Activated naive CD8-positive, alpha-beta T cell treated with anti-CD3 and anti-CD28 coated beads, Interleukin-2, amount 10 ng/mL, durations not matched to agents 7 days and 5 days (primary cell): Measurements from ENCODE around the gene ISM1. TPM values are rescaled to one million over a fixed set of nuclear protein-coding genes. Genes with fewer than 3 reads are reported as not detected.
A peak's percentile ranks its signal among the peaks of the same experiment; 100 is the strongest.

ENCODE experiments used
- ATAC-seq: fragments of 150-1000 bp; cut with Tn5 transposase; one replicate; pipeline ENCODE4 v1.10.0; 2021; ENCODE audit warnings: low read depth, moderate library complexity
- POLR2A ChIA-PET: fragments of 350-600 bp; sonication (Branson Sonifier 250); formaldehyde crosslinking; loops from one replicate; lab custom pipeline; 2021; ENCODE audit warnings: antibody characterized with exemption; lab: Charles Lee
- DNase-seq: peaks from one replicate; pipeline ENCODE4 v3.0.0; 2021
- H3K27ac Mint-ChIP-seq: one replicate; pipeline ENCODE4 v1.8.0; 2022; ENCODE audit warnings: mild to moderate bottlenecking, mixed read lengths
- H3K27me3 Mint-ChIP-seq: one replicate; pipeline ENCODE4 v1.8.0; 2022; ENCODE audit warnings: mild to moderate bottlenecking, moderate library complexity, mixed read lengths
- H3K36me3 Mint-ChIP-seq: one replicate; pipeline ENCODE4 v1.8.0; 2021; ENCODE audit warnings: mild to moderate bottlenecking, mixed read lengths
- H3K4me1 Mint-ChIP-seq: one replicate; pipeline ENCODE4 v1.8.0; 2021; ENCODE audit warnings: mixed read lengths
- H3K4me3 Mint-ChIP-seq: one replicate; pipeline ENCODE4 v1.8.0; 2022; ENCODE audit warnings: mild to moderate bottlenecking, moderate library complexity, mixed read lengths
- H3K9me3 Mint-ChIP-seq: one replicate; pipeline ENCODE4 v1.8.0; 2021; ENCODE audit warnings: mixed read lengths
- total RNA-seq, 2 experiments: library from RNA; stranded (reverse); gene quantifications; one replicate each; pipeline ENCODE4 v1.2.3, GENCODE V29; 2021

ISM1 gene
- total RNA-seq, 2 experiments from 2014 or later = 2.3 to 3.0 TPM

DNA sequence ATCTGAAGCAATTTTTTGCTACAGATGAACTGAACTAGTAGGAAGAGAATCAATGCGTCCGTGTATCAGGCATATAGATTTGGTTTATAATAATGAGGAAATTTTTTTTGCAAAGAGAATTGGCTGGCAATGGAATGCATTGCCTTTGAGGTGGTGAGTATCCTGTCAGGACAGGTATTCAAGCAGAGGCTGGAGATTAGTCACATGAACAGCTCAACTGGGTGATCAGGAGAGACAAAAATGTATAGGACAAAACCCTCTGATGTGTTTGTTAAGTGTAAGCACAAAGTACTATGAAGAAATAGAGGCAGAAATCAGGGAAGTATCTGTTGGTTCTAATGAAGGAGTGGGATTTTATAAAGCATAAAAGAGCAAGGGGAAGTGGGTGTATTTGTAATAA is 80.5 kb downstream of the ISM1 start:
- Mint-ChIP-seq H3K4me1 (peaks cover 2% of the 10 kb centered on the region), H3K27ac (no peak overlapping the region), H3K36me3 (no peaks in the 10 kb centered on the region), H3K9me3 (no peaks in the 10 kb centered on the region), H3K27me3 (no peaks in the 10 kb centered on the region), H3K4me3 (no peak overlapping the region)
- no peak for ATAC-seq
- POLR2A ChIA-PET = no interaction called here
- no peak for DNase-seq

DNA sequence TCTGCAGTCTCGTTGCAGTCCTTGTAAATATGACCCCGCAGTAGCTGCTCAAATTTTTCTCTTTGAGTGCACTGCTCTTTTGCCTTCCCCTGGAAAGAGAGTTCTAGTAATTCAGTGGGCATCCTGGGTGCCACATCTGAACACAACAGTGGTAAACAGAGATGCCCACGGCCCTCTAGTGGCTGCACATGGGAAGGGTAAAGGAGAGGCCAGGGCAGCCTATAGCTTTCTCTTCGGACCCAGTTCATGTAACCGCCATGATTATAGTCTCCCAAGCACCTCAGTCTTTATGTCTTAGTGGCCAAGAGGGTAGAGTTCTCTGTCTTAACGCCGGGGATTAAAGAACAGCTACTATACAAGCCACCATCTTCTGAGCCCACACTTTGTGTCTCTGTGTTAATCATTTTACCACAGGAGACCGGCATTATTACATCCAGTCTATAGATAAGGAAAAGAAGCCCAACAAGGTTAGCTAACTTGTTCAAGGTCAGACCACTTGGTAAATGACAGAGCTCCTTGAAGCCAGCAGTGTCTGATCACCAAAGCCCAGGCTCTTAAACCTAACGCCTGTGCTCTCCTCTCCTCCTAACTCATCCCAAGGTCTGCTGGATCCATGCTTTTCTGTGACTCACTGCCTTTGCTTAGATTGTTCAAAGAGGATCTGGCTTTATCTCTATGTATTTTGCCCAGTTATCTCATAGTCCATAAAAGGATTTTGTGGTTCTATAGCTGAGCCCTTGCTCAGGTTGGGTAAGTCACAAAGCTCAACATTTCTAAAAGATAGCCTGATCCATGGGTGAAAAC is 81.8 kb downstream of the ISM1 start:
- Mint-ChIP-seq H3K4me3 (no peak overlapping the region), H3K4me1 (peaks cover 2% of the 10 kb centered on the region), H3K36me3 (no peaks in the 10 kb centered on the region), H3K27ac (no peak overlapping the region), H3K27me3 (peaks cover 3% of the 10 kb centered on the region), H3K9me3 (no peaks in the 10 kb centered on the region)
- DNase-seq = peak; percentile 52
- ATAC-seq = peak; percentile 94
- POLR2A ChIA-PET = no interaction called here

DNA sequence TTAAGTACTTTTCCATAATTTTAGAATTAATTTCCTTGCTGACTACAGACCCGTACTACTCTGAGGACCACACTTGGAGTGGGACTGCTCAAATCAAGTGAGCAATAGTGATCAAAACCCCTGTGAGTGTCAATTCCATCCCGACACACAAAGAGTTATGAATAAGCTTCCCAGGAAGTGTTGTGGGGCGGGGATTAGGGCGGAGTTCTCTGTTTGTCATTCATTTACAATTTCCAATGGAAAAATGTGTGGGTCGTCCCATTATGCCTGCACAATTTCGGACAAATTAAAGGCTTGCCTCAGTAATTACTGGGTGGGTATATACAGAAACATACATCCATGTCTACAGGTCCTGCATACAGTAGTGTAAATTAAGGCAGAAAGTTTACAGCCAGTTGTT is 84.2 kb downstream of the ISM1 start:
- ATAC-seq (no peak), DNase-seq (no peak)
- Mint-ChIP-seq H3K27ac (no peak overlapping the region), H3K27me3 (peaks cover 3% of the 10 kb centered on the region), H3K4me1 (peaks cover 2% of the 10 kb centered on the region), H3K9me3 (no peaks in the 10 kb centered on the region), H3K4me3 (no peak overlapping the region), H3K36me3 (no peaks in the 10 kb centered on the region)
- POLR2A ChIA-PET = no interaction called here

DNA sequence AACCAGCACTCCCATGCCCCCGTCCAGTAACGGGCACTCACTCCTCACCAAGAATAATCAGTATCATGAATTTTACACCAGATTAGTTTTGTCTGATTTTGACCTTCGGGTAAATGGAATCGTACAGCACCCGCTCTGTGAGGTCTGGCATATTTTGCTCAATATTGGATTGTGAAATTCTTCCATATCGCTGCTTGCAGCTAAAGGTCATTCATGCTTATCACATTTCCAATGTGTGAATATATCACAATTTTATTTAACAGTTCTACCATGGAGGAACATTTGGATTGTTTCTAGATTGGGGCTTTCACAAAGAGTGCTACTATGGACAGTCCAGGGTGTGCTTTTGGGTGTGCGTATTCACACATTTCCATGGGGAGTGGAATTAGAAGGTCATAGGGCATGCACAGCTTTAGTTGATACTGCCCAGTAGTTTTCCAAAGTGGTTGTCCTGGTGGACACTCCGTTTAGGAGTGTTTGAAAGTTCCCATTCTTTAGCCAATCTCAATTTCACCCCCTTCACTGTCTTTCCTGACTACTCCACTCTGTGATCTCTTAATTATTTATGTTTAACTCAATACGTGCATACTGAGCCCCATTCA is 86.6 kb downstream of the ISM1 start:
- POLR2A ChIA-PET = no interaction called here
- Mint-ChIP-seq H3K4me1 (peaks cover 2% of the 10 kb centered on the region), H3K9me3 (no peaks in the 10 kb centered on the region), H3K4me3 (no peak overlapping the region), H3K36me3 (no peaks in the 10 kb centered on the region), H3K27ac (no peak overlapping the region), H3K27me3 (peaks cover 3% of the 10 kb centered on the region)
- DNase-seq (no peak), ATAC-seq (no peak)

DNA sequence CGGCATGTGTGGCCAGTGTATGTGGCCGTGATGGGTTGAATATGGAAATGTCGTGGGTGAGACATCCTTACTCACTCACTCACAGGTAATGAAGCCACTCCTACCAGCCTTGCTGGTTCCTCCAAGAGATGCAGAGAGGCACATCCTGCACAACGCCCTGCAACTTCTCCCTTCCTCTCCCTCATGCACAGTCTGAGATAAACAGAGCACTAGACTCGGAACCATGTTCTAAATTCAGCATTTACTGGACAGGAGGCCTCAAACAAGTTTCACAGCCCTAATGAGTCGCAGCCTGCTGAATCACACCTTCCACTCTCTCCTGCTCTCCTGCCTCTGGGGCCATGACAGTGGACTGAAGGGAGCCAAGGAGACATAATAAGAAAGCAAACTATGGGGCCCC is 91.2 kb downstream of the ISM1 start:
- POLR2A ChIA-PET = no interaction called here
- peaks cover 11% of the 10 kb centered on the region for H3K27me3 Mint-ChIP-seq

DNA sequence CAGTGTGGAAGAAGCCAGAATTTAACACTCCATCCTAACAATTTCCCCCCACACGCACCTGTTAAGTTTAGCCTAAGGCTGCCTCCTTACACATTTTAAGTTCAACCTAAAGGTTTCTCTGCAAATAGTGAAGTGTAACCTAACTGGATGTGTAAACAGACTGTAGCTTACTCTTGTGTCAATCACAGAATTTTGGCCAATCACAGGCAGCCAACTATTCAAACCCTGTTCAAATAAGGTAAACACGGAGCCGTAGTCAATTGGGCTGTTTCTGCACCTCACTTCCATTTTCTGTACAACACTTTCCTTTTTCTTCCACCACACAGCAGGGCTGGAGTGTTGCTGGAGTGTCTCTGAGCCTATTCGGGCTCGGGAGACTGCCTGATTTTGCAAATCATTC is 92.1 kb downstream of the ISM1 start:
- H3K9me3 Mint-ChIP-seq = peaks cover 7% of the 10 kb centered on the region
- no peak overlapping the region for H3K4me3 Mint-ChIP-seq
- ATAC-seq (no peak), DNase-seq (no peak)
- POLR2A ChIA-PET = no interaction called here
- no peak overlapping the region for H3K27ac Mint-ChIP-seq
- H3K27me3 Mint-ChIP-seq = peaks cover 12% of the 10 kb centered on the region
- H3K36me3 Mint-ChIP-seq = no peaks in the 10 kb centered on the region
- no peaks in the 10 kb centered on the region for H3K4me1 Mint-ChIP-seq

More for the DNA sequence above, 91.2 kb downstream of the ISM1 start:
- H3K4me1 Mint-ChIP-seq = no peaks in the 10 kb centered on the region
- no peaks in the 10 kb centered on the region for H3K36me3 Mint-ChIP-seq
- no peak overlapping the region for H3K27ac Mint-ChIP-seq
- DNase-seq = no peak
- ATAC-seq = no peak
- peaks cover 5% of the 10 kb centered on the region for H3K9me3 Mint-ChIP-seq
- H3K4me3 Mint-ChIP-seq = no peak overlapping the region

DNA sequence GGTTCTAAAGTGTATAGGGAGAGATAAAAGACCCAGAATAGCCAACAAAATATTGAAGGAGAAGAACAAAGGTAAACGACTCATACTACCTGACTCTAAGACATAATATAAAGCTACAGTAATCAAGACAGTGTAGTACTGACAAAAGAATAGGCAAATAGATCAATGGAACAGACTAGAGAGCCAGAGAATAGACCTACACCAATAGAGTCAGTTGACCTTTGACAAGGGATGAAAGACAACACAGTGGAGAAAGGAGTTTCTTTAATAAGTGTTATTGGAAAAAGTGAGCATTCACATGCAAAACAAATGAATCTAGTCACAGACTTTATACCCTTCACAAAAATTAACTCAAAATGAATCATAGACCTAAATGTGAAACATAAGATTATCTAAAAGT is 96.4 kb downstream of the ISM1 start:
- H3K4me1 Mint-ChIP-seq = peaks cover 2% of the 10 kb centered on the region
- POLR2A ChIA-PET = no interaction called here
- peaks cover 7% of the 10 kb centered on the region for H3K9me3 Mint-ChIP-seq
- no peak overlapping the region for H3K4me3 Mint-ChIP-seq
- H3K27ac Mint-ChIP-seq = no peak overlapping the region
- ATAC-seq (no peak), DNase-seq (no peak)
- peaks cover 12% of the 10 kb centered on the region for H3K27me3 Mint-ChIP-seq
- H3K36me3 Mint-ChIP-seq = no peaks in the 10 kb centered on the region

DNA sequence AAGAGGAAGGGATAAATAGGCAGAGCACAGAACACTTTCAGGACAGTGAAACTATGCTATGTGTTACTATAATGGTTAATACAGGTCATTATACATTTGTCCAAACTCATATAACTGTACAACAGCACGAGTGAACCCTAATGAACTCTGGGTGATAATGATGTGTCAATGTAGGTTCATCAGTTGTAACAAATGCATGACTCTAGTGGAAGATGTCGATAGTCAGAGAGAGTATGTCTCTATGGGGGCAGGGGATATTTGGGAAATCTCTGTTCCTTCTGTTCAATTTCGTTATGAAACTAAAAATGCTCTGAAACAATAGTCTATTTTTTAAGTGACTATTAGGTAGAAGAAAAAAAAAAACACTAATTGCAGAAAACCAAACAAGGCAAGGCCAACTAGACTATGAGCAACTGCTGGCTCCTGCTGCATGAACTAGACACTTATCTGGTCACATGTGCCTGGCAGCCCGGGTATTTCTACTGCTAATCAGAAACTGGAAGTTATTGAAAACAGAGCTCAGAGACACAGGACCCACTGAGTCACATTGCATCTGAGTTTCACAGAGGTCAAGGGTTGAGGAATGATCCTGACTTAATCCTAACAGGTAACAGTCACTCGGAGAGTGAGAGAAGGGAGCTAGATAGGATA is 97.9 kb downstream of the ISM1 start:
- H3K4me1 Mint-ChIP-seq = peaks cover 4% of the 10 kb centered on the region
- H3K9me3 Mint-ChIP-seq = peaks cover 6% of the 10 kb centered on the region
- POLR2A ChIA-PET = no interaction called here
- H3K27me3 Mint-ChIP-seq = peaks cover 11% of the 10 kb centered on the region
- no peak overlapping the region for H3K4me3 Mint-ChIP-seq
- no peaks in the 10 kb centered on the region for H3K36me3 Mint-ChIP-seq
- no peak for DNase-seq
- H3K27ac Mint-ChIP-seq = no peak overlapping the region
- ATAC-seq = no peak

DNA sequence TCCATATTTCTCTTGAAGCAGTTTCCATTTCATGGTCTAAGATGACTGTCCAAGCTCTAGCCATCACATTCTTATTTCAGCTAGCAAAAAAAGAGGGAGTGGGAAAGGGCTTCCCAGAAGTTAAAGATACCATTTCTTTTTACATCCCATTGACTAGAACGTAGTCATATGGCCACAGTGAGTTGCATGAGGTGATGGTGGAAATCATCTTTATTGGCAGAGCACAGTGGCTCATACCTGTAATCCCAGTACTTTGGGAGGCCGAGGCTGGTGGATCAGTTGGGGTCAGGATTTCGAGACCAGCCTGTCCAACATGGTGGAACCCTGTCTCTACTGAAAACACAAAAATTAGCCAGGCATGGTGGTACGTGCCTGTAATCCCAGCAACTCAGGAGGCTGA is 99.6 kb downstream of the ISM1 start:
- POLR2A ChIA-PET = no interaction called here
- Mint-ChIP-seq H3K9me3 (peaks cover 6% of the 10 kb centered on the region), H3K4me1 (peaks cover 4% of the 10 kb centered on the region), H3K4me3 (no peak overlapping the region), H3K36me3 (no peaks in the 10 kb centered on the region), H3K27me3 (peaks cover 7% of the 10 kb centered on the region), H3K27ac (no peak overlapping the region)
- DNase-seq (no peak), ATAC-seq (no peak)

DNA sequence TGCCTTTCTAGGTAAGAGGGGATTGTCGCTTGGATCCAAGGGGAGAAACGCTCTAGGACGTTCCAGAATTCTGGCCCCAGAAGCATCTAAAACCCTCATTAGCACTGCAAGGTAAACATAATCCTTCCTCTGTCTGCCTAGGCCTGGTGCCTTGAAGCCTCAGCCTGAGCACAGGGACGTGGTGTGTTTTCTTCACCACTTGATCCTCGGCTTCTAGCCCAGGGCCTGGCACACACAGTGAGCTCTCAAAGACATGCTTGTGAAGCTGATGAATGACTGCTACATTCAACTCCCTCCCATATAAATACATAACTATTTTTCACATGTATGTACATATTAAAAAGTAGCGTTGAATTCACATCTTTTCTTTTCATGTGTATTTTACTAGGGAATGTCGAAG is 100.3 kb downstream of the ISM1 start:
- H3K9me3 Mint-ChIP-seq = peaks cover 6% of the 10 kb centered on the region
- H3K4me3 Mint-ChIP-seq = no peak overlapping the region
- no peaks in the 10 kb centered on the region for H3K36me3 Mint-ChIP-seq
- DNase-seq (no peak), ATAC-seq (no peak)
- H3K27ac Mint-ChIP-seq = no peak overlapping the region
- POLR2A ChIA-PET = no interaction called here
- H3K27me3 Mint-ChIP-seq = peaks cover 7% of the 10 kb centered on the region
- peaks cover 4% of the 10 kb centered on the region for H3K4me1 Mint-ChIP-seq

DNA sequence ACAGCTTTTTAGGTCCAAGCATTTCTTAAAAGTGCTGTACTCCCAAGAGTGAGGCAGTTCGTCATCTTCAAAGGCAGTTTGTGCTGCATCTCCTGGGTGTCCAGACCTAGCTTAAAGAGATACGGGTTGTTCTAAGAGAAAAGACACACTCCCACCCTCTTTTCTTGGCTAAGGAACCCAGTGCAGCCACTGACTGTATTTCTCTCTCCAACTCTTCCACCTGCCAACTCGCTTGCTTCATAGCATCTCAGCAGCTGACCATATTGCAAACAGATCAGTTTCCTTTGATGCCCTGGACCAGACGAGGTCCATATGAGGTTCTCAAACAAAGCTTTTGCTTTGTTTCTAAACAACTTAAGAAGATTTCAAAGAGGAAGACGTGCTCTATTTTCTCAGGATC is 101.1 kb downstream of the ISM1 start:
- Mint-ChIP-seq H3K27me3 (peaks cover 7% of the 10 kb centered on the region), H3K9me3 (peaks cover 7% of the 10 kb centered on the region), H3K4me3 (no peak overlapping the region), H3K36me3 (no peaks in the 10 kb centered on the region), H3K4me1 (peaks cover 4% of the 10 kb centered on the region), H3K27ac (no peak overlapping the region)
- POLR2A ChIA-PET = no interaction called here
- no peak for DNase-seq
- ATAC-seq = no peak

DNA sequence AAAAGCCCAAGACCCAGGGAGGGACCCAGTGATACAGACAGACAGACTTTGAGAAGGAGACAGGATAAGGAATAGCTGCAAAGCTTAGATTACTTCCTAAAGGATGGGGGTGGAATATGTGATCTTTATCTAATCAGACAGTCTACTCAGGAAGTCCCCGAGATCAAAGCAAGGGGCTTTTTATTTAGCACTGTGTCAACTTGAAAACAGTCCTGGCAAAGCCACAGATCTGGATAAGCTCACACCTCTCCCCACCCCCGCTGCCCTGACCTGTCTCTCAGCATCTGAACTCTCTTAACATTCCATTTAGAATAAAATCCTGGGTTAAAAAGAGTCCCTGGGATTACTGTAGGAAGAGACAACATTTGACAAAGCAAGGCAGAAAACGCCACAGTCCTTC is 101.5 kb downstream of the ISM1 start:
- Mint-ChIP-seq H3K36me3 (no peaks in the 10 kb centered on the region), H3K4me1 (peaks cover 4% of the 10 kb centered on the region), H3K27me3 (peaks cover 5% of the 10 kb centered on the region), H3K9me3 (peaks cover 5% of the 10 kb centered on the region), H3K4me3 (no peak overlapping the region), H3K27ac (no peak overlapping the region)
- no peak for ATAC-seq
- POLR2A ChIA-PET = no interaction called here
- DNase-seq = no peak

DNA sequence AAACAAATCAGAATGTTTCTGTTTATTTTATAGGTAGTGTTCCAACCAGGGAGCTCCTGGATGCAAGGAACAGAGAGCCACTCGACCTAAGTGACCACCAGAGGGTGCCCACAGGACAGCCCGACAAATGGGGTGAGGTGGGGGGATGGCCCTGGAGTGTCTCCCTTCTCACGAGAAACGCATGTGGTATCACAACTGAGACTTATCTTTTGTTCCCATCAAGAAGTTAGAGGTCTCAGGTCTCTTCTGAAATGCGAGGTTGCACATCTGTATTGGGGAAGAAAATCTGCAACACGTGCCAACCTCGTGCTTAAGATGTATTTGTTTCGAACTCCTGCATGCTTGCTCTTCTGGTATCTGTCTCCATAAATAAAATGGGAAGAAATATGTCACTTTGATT is 104.0 kb downstream of the ISM1 start:
- H3K27ac Mint-ChIP-seq = no peak overlapping the region
- H3K4me1 Mint-ChIP-seq = peaks cover 4% of the 10 kb centered on the region
- POLR2A ChIA-PET = no interaction called here
- peaks cover 5% of the 10 kb centered on the region for H3K27me3 Mint-ChIP-seq
- H3K9me3 Mint-ChIP-seq = peaks cover 5% of the 10 kb centered on the region
- no peaks in the 10 kb centered on the region for H3K36me3 Mint-ChIP-seq
- ATAC-seq (no peak), DNase-seq (no peak)
- H3K4me3 Mint-ChIP-seq = no peak overlapping the region

DNA sequence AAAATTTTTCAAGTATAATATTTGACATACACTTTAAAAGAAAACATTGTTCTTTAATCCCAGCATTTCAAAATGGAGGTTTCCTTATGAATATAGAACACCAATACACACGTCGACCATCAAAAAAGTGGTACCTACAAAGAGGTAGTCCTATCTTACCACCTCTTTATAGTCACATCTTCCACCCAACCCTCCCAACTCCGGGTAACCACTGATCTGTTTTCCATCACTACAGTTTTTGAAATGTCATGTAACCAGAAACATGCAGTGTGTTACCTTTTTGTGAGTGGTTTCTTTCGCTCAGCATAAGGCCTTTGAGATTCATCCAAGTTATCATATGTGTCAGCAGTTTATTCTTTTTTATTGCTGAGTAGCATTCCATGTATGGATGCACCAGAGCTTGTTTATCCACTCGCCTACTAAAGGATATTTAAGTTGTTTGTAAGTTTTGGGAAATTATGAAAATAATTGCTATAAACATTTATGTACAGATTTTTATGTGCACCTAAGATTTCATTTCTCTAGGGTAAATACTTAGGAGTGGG is 104.8 kb downstream of the ISM1 start:
- peaks cover 5% of the 10 kb centered on the region for H3K27me3 Mint-ChIP-seq
- H3K4me3 Mint-ChIP-seq = no peak overlapping the region
- H3K27ac Mint-ChIP-seq = no peak overlapping the region
- POLR2A ChIA-PET = no interaction called here
- H3K9me3 Mint-ChIP-seq = peaks cover 5% of the 10 kb centered on the region
- no peak for ATAC-seq
- no peak for DNase-seq
- no peaks in the 10 kb centered on the region for H3K36me3 Mint-ChIP-seq
- H3K4me1 Mint-ChIP-seq = peaks cover 4% of the 10 kb centered on the region
